Heart left ventricle (tissue), 16 donors: Measurements from ENCODE around the gene TTC7B. TPM values are rescaled to one million over a fixed set of nuclear protein-coding genes. Genes with fewer than 3 reads are reported as not detected.

Experiments used
- ATAC-seq, 4 donors: fragments of 200-7000 bp; cut with Tn5 transposase; one replicate each; pipeline ENCODE4 v1.9.1; 2020 to 2022; ENCODE audit warnings: moderate library complexity in 4 of 4, mild to moderate bottlenecking in 3 of 4, moderate number of reproducible peaks in 1 of 4
- DNase-seq, 5 donors: peaks; one replicate each; pipeline ENCODE4 v3.0.0-alpha.2; 2020
- H3K27ac ChIP-seq, 12 donors: fragments of 200-600 bp; sonication (generic) in 4 of 12; one replicate each; pipeline versions ENCODE4 v1.5.0 to v1.8.0; 2016 to 2022; ENCODE audit warnings: mild to moderate bottlenecking in 2 of 12
- H3K27me3 ChIP-seq, 9 donors: fragments of 200-600 bp; sonication (generic) in 2 of 9; one replicate each; pipeline versions ENCODE4 v1.5.1 to v1.8.0; 2016 to 2022; ENCODE audit warnings: mild to moderate bottlenecking in 3 of 9
- H3K36me3 ChIP-seq, 9 donors: fragments of 200-600 bp; sonication (generic) in 2 of 9; one replicate each; pipeline versions ENCODE4 v1.5.0 to v1.8.0; 2018 to 2022; ENCODE audit warnings: mild to moderate bottlenecking in 2 of 9
- H3K4me1 ChIP-seq, 12 donors: fragments of 200-600 bp; sonication (generic) in 4 of 12; one replicate each; pipeline versions ENCODE4 v1.5.0 to v1.8.0; 2016 to 2022; ENCODE audit warnings: mild to moderate bottlenecking in 3 of 12
- H3K4me3 ChIP-seq, 12 donors: fragments of 200-600 bp; sonication (generic) in 4 of 12; one replicate each; pipeline versions ENCODE4 v1.5.0 to v1.8.0; 2017 to 2022; ENCODE audit warnings: mild to moderate bottlenecking in 9 of 12, moderate library complexity in 4 of 12
- H3K9me3 ChIP-seq, 12 donors: fragments of 200-600 bp; sonication (generic) in 4 of 12; one replicate each; pipeline versions ENCODE4 v1.5.0 to v1.8.0; 2016 to 2022; ENCODE audit warnings: mild to moderate bottlenecking in 1 of 12
- CTCF ChIP-seq, 12 donors: fragments of 200-600 bp; sonication (generic) in 4 of 12; IDR thresholded peaks; one replicate each; pipeline versions ENCODE4 v1.5.0 to v1.8.0; 2018 to 2022; ENCODE audit warnings: antibody characterized with exemption in 12 of 12, mild to moderate bottlenecking in 5 of 12
- POLR2A ChIP-seq, 2 donors: fragments of 450-650 bp; IDR thresholded peaks; one replicate each; pipeline ENCODE4 v1.6.1; 2017; ENCODE audit warnings: antibody characterized with exemption in 2 of 2, mild to moderate bottlenecking in 2 of 2, moderate library complexity in 2 of 2
- WGBS, 4 donors: extraction: QIAGEN DNeasy Blood & Tissue Kit in 2 of 4; methylation state at CpG; one replicate each; pipeline versions ENCODE4 v1.1.5 to v1.1.7; 2013 to 2018; 5-methylcytosine and 5-hydroxymethylcytosine counted together
- intact Hi-C, 10 donors: fragments of 100-400 bp; cut with DNase I; formaldehyde crosslinking; loops; one replicate each; pipeline versions ENCODE4 v1.11.1 to v1.14.2; 2022
- polyA plus RNA-seq, 2 donors: library from polyadenylated mRNA; stranded (reverse); fragments of 200-250 nt; gene quantifications; one replicate each; pipeline ENCODE4 v1.2.3, GENCODE V29; 2013
- total RNA-seq, 9 donors: library from RNA; depleted of rRNA in 2 of 9; stranded (reverse); fragments of >200 nt in 2 of 9; fragmentation: NEBNext Ultra II Directional in 3 of 9; extraction: Animal tissue kit (Norgen Biotek cat#: 25700) in 3 of 9; gene quantifications; one replicate each; pipeline versions ENCODE4 v1.1.0 to v1.2.4, GENCODE V29; 2016 to 2023
- donor health status: ischemic (EF 13 %, LVEDD 7.1; RV severe dilation, severe dysfunction).
- donor health status: healthy with polysubstance abuse.
- donor health status: DM: no; HTN: yes; CAD: no.
- donor health status: DM: no; HTN: no; CAD: no.
- donor health status: ischemic (EF 25% LVEDD 6.9; RV normal size, moderate dysfunction).
- donor health status: ischemic (EF 25% LVEDD 5.7; RV mildly dilated, moderate dysfunction).
- donor health status: healthy.
- donor health status: DM: yes; HTN: yes; CAD: no.
- donor health status: ischemic (EF 35%, LVEDD 5.7; RV mildly dilated, moderate dysfunction).
- donor health status: nonischemic (EF 11% LVEDD 7.7; RV severe dilation, severe dysfunction).
- donor health status: DM: yes; HTN: yes; CAD: no.
- donor health status: PGD.
- donor health status: ischemic (EF 29% LVEDD 5.4; RV normal size, mild dysfunction).
- donor health status: nonischemic (EF 23%, LVEDD 6.1; RV moderate dilation, normal function).

The TTC7B gene
- total and polyA plus RNA-seq, 11 donors, result 20.3 to 76.1 (median 62.6) TPM

- H3K4me3 ChIP-seq, result no peak overlapping the region
- no peak for DNase-seq
- peaks cover 0 to 51% (median 17%) of the 10 kb centered on the region in 9 donors for H3K36me3 ChIP-seq
- WGBS, 4 donors, result 82 to 85% (median 85%) methylated on average over 5 of the region's 5 CpGs
- no peak for TF ChIP-seq CTCF (IDR thresholded peaks at IDR 0.05)
- no peak for TF ChIP-seq POLR2A (IDR thresholded peaks at IDR 0.05)
- H3K27me3 ChIP-seq, result no peaks in the 10 kb centered on the region
- no peaks in the 10 kb centered on the region for H3K9me3 ChIP-seq
- ATAC-seq, result no peak
- peak overlapping the region in 1 of 12 donors; percentile 26 for H3K27ac ChIP-seq
- intact Hi-C loops, result no loop called here
- peaks cover 0 to 25% (median under 1%) of the 10 kb centered on the region in 12 donors for H3K4me1 ChIP-seq
Observed at GRCh38 chr14:90651271-90651804, 164.9 kb downstream of the TTC7B start.

GRCh38 chr14:90649557-90650135, 166.6 kb downstream of the TTC7B start:
- intact Hi-C loops, result no loop called here
- ATAC-seq, result no peak
- DNase-seq, result no peak
- WGBS, 4 donors, result 71 to 78% (median 76%) methylated on average over 3 of the region's 3 CpGs
- H3K9me3 ChIP-seq, result no peaks in the 10 kb centered on the region
- TF ChIP-seq CTCF (IDR thresholded peaks at IDR 0.05) (no peak), POLR2A (IDR thresholded peaks at IDR 0.05) (no peak)
- no peaks in the 10 kb centered on the region for H3K27me3 ChIP-seq
- peaks cover 0 to 27% (median 4%) of the 10 kb centered on the region in 12 donors for H3K4me1 ChIP-seq
- H3K27ac ChIP-seq, result no peak overlapping the region
- H3K36me3 ChIP-seq, result peaks cover 0 to 53% (median 16%) of the 10 kb centered on the region in 9 donors
- no peak overlapping the region for H3K4me3 ChIP-seq

- no peak overlapping the region for H3K27ac ChIP-seq
- no peaks in the 10 kb centered on the region for H3K9me3 ChIP-seq
- TF ChIP-seq POLR2A (IDR thresholded peaks at IDR 0.05) (no peak), CTCF (IDR thresholded peaks at IDR 0.05) (no peak)
- ATAC-seq (no peak), DNase-seq (no peak)
- H3K4me3 ChIP-seq, result no peak overlapping the region
- peaks cover 0 to 31% (median 4%) of the 10 kb centered on the region in 12 donors for H3K4me1 ChIP-seq
- no peaks in the 10 kb centered on the region for H3K27me3 ChIP-seq
- 49 to 56% (median 51%) methylated on average over 4 of the region's 4 CpGs for WGBS, 4 donors
- intact Hi-C loops, result no loop called here
- H3K36me3 ChIP-seq, result peaks cover 0 to 50% (median 16%) of the 10 kb centered on the region in 9 donors
Observed at GRCh38 chr14:90649083-90649482, 167.1 kb downstream of the TTC7B start.

GRCh38 chr14:90648421-90648820, 167.8 kb downstream of the TTC7B start:
- H3K36me3 ChIP-seq, result peaks cover 0 to 48% (median 16%) of the 10 kb centered on the region in 9 donors
- intact Hi-C loops, result no loop called here
- no peaks in the 10 kb centered on the region for H3K9me3 ChIP-seq
- no peak for DNase-seq
- no peak overlapping the region for H3K27ac ChIP-seq
- TF ChIP-seq CTCF (IDR thresholded peaks at IDR 0.05), result no peak
- TF ChIP-seq POLR2A (IDR thresholded peaks at IDR 0.05), result no peak
- H3K4me1 ChIP-seq, result peaks cover 0 to 31% (median 4%) of the 10 kb centered on the region in 12 donors
- ATAC-seq, result no peak
- 97 to 99% (median 97%) methylated on average over 5 of the region's 5 CpGs for WGBS, 4 donors
- no peaks in the 10 kb centered on the region for H3K27me3 ChIP-seq
- no peak overlapping the region for H3K4me3 ChIP-seq
